GM12801 (cell line): Measurements from ENCODE around the gene UPF1.

ENCODE experiments used
- CTCF ChIP-seq: IDR thresholded peaks from one replicate; pipeline ENCODE4 v1.5.1; 2011; ENCODE audit warnings: control low read depth; ENCODE audit not compliant: insufficient read length; ENCODE audit errors: extremely low read depth

The UPF1 gene

DNA sequence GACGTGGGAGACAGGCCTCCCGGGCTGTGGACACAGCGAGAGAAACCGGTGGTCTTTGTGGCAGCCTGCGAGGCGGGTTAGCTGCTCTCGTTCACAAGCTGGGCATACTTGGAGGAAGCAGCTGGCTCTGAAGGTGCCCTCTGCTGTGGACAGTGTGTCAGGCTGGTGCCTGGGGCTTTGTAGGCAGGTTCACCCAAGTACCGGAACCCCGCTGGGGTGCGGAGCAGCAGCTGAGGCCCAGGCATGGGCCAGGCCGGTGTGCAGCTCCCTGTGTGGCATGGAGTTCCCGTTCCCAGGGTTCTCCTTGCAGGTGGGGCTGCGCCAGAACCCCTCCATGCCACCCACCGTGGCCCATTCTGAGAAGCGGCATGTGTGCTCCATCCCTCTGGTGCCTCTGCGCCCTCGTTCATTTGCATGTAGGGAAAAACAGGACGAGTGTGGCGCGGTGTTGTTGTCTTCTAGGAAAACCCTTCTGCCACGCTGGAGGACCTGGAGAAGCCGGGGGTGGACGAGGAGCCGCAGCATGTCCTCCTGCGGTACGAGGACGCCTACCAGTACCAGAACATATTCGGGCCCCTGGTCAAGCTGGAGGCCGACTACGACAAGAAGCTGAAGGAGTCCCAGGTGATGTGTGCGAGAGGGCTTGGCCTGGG lies 20.0 kb downstream of the UPF1 start:
- no peak for TF ChIP-seq CTCF

DNA sequence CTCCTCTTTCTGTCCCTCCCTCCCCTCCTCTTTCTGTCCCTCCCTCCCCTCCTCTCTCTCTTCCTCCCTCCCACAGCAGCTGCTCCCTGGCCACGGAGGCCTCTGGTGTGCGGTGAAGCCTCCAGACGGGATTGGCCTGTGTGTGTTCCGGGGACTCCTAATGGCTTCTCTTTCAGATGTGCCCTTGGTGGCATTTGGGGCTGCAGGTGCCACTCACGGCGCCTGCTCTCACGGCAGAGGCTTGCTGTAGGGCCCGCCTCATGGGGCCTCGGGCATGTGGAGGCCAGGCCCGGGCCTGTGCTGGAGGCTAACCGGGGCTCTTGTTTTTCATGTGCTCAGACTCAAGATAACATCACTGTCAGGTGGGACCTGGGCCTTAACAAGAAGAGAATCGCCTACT lies 20.9 kb downstream of the UPF1 start:
- no peak for TF ChIP-seq CTCF

- TF ChIP-seq CTCF = no peak
Observed at GRCh38 chr19:18853755-18854427, 22.1 kb downstream of the UPF1 start.

DNA sequence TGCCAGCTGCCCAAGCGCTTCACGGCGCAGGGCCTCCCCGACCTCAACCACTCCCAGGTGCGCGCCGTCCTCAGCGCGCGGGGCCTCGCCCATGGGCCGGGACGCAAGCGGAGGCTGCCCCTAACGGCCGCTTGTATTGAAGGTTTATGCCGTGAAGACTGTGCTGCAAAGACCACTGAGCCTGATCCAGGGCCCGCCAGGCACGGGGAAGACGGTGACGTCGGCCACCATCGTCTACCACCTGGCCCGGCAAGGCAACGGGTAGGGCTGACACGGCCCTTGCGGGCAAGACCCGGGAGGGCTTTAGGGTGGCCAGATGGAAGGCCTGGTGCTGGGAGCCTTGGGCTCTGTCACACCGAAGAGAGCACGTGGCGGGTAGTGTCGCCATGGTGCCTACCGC lies 23.2 kb downstream of the UPF1 start:
- no peak for TF ChIP-seq CTCF

DNA sequence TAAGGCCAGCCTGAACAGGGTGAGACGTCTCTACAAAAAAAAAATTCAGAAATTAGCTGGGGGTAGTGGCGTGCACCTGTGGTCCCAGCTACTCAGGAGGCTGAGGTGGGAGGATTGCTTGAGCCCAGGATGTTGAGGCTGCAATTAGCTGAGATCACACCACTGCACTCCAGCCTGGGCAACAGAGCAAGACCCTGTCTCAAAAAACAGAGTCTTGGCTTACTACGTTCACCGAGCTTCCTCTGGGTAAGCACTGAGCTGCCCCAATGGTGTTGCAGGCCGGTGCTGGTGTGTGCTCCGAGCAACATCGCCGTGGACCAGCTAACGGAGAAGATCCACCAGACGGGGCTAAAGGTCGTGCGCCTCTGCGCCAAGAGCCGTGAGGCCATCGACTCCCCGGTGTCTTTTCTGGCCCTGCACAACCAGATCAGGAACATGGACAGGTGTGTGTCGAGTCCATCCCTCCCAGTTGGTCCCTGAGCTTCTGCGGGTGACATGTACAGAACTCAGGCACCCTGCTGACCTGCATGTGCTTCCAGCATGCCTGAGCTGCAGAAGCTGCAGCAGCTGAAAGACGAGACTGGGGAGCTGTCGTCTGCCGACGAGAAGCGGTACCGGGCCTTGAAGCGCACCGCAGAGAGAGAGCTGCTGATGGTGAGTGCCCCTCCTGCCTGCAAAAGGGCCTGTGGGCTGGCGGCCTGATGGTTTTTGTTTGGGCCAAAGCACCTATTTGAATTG lies 24.1 kb downstream of the UPF1 start:
- TF ChIP-seq CTCF = no peak

DNA sequence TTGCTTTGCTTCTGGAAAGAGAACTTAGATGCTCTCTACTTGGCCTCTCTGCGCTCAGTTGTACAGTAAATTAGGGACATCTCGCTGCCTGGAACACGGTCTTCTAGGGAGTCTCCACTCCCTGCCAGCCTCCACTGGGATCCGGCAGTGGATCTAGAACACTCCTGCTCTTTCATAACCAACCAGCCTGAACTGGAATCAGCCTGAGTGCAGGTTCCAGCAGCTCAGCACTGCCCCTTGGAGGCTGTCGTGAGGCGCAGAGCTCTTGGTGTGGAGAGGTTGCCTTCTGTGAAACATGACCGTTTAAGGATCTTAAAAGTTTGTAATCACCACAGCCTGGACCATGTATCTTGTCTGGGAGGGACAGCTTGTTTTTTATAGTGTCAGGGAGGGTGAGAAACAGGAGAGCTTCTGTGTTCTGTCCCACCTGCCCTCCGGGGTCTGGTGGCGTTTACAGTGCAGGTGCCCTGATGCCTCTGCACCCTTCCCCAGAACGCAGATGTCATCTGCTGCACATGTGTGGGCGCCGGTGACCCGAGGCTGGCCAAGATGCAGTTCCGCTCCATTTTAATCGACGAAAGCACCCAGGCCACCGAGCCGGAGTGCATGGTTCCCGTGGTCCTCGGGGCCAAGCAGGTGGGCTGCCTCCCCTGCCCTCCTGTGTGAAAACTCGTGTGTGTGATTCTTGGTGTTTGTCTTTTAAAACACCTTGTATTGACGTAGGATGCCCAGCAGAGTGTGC lies 24.8 kb downstream of the UPF1 start:
- no peak for TF ChIP-seq CTCF

DNA sequence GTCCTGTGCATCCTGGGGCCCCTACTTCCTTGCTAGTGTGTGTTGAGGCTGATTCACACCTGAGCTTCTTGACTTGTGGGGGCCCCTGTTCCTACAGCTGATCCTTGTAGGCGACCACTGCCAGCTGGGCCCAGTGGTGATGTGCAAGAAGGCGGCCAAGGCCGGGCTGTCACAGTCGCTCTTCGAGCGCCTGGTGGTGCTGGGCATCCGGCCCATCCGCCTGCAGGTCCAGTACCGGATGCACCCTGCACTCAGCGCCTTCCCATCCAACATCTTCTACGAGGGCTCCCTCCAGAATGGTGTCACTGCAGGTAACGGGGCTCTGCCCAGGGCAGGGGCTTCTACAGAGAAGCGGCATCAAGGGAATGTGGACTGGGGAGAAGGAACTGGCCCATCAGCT lies 25.5 kb downstream of the UPF1 start:
- no peak for TF ChIP-seq CTCF
